H1 (cell line): ENCODE results near the gene VGLL3. TPM values are rescaled to one million over a fixed set of nuclear protein-coding genes. Genes with fewer than 3 reads are reported as not detected.

ENCODE experiments used
- CTCF ChIA-PET: fragments of 300-600 bp; sonication (Branson Sonifier 250); formaldehyde crosslinking; loops from one replicate; lab custom pipeline; 2021; ENCODE audit not compliant: partially characterized antibody; lab: Charles Lee
- POLR2A ChIA-PET: fragments of 300-600 bp; sonication (Branson Sonifier 250); formaldehyde crosslinking; loops from one replicate; lab custom pipeline; 2021; ENCODE audit warnings: inconsistent platforms; ENCODE audit not compliant: partially characterized antibody; lab: Charles Lee
- DNase-seq, 2 experiments: peaks; one replicate each; pipeline versions ENCODE4 v3.0.0 to v3.0.0-alpha.2; 2010 to 2022; ENCODE audit warnings: low spot score in 2 of 2, low read depth in 1 of 2, mixed read lengths in 1 of 2
- FAIRE-seq: peaks from 2 replicates; lab custom pipeline; 2011; peaks lifted over from hg19 to GRCh38; lab: Jason Lieb, UNC
- H2AFZ ChIP-seq: 2 replicates; pipeline ENCODE4 v1.8.1; 2012; ENCODE audit warnings: low read length, inconsistent platforms
- H2AK5ac ChIP-seq: 2 replicates; pipeline ENCODE4 v1.6.1; 2013; ENCODE audit warnings: low read depth, low read length
- H2BK120ac ChIP-seq: replicated peaks from 2 replicates; pipeline ENCODE3; 2013; ENCODE audit warnings: low read depth, low read length, inconsistent platforms
- H2BK12ac ChIP-seq: 2 replicates; pipeline ENCODE4 v1.6.1; 2013; ENCODE audit warnings: low read depth, low read length
- H2BK15ac ChIP-seq: 2 replicates; pipeline ENCODE4 v1.6.1; 2013; ENCODE audit warnings: low read length
- H2BK20ac ChIP-seq: 2 replicates; pipeline ENCODE4 v1.6.1; 2013; ENCODE audit warnings: low read length
- H2BK5ac ChIP-seq: 2 replicates; pipeline ENCODE4 v1.6.1; 2013; ENCODE audit warnings: low read depth, low read length
- H3K14ac ChIP-seq: 2 replicates; pipeline ENCODE4 v1.6.1; 2013; ENCODE audit warnings: inconsistent platforms; ENCODE audit not compliant: insufficient read length
- H3K18ac ChIP-seq: 2 replicates; pipeline ENCODE4 v1.6.1; 2013; ENCODE audit warnings: low read length; ENCODE audit errors: extremely low read depth
- H3K23ac ChIP-seq: 2 replicates; pipeline ENCODE4 v1.6.1; 2013; ENCODE audit warnings: inconsistent platforms; ENCODE audit not compliant: insufficient read length
- H3K23me2 ChIP-seq: 2 replicates; pipeline ENCODE4 v1.6.1; 2013; ENCODE audit warnings: low read depth, low read length
- H3K27ac ChIP-seq: 2 replicates; pipeline ENCODE4 v1.6.1; 2011; ENCODE audit warnings: low read depth, low read length, inconsistent platforms
- H3K27me3 ChIP-seq, 4 experiments: replicated peaks in 1 of 4; 1 replicate in 1 of 4; 2 replicates in 3 of 4; pipeline versions ENCODE4 v1.6.1 to v1.8.1; 2011 to 2013; ENCODE audit warnings: low read length in 3 of 4, mild to moderate bottlenecking in 3 of 4, inconsistent platforms in 2 of 4, mixed read lengths in 2 of 4, moderate library complexity in 1 of 4; ENCODE audit not compliant: control insufficient read depth in 3 of 4, insufficient read depth in 3 of 4; ENCODE audit errors: extremely low read depth in 1 of 4
- H3K36me3 ChIP-seq, 4 experiments: 2 replicates each; pipeline versions ENCODE4 v1.6.1 to v1.8.1; 2011 to 2013; ENCODE audit warnings: mild to moderate bottlenecking in 4 of 4, low read length in 3 of 4, moderate library complexity in 2 of 4, control low read depth in 1 of 4, inconsistent platforms in 1 of 4; ENCODE audit not compliant: insufficient read depth in 4 of 4, control insufficient read depth in 2 of 4
- H3K4ac ChIP-seq: replicated peaks from 2 replicates; pipeline ENCODE3; 2013; ENCODE audit warnings: low read length, low read depth, mixed read lengths, inconsistent platforms; ENCODE audit not compliant: insufficient read length
- H3K4me1 ChIP-seq, 4 experiments: replicated peaks in 1 of 4; 1 replicate in 1 of 4; 2 replicates in 3 of 4; pipeline versions ENCODE4 v1.6.1 to v1.8.1; 2011 to 2013; ENCODE audit warnings: low read length in 3 of 4, inconsistent platforms in 2 of 4, mixed read lengths in 1 of 4; ENCODE audit not compliant: insufficient read depth in 4 of 4, control insufficient read depth in 3 of 4
- H3K4me2 ChIP-seq, 2 experiments: 2 replicates each; pipeline versions ENCODE4 v1.6.1 to v1.8.1; 2011 to 2013; ENCODE audit warnings: low read depth in 2 of 2, low read length in 2 of 2, control low read depth in 1 of 2, inconsistent platforms in 1 of 2, mild to moderate bottlenecking in 1 of 2; ENCODE audit not compliant: insufficient read depth in 1 of 2
- H3K4me3 ChIP-seq, 4 experiments: fragments of 200-600, 300-600 bp in 1 of 4; sonication (generic), shearing (Covaris generic), sonication (Bioruptor Twin) in 1 of 4; 2 replicates each; pipeline versions ENCODE4 v1.5.1 to v1.8.1; 2011 to 2016; ENCODE audit warnings: low read length in 4 of 4, low read depth in 3 of 4, control low read depth in 2 of 4, inconsistent platforms in 2 of 4, mild to moderate bottlenecking in 2 of 4, mixed read lengths in 1 of 4, moderate library complexity in 1 of 4; ENCODE audit not compliant: insufficient read depth in 2 of 4; ENCODE audit errors: extremely low read depth in 1 of 4
- H3K56ac ChIP-seq: replicated peaks from 2 replicates; pipeline ENCODE3; 2013; ENCODE audit warnings: low read depth, mild to moderate bottlenecking, mixed read lengths, low read length, inconsistent platforms; ENCODE audit not compliant: insufficient read length
- H3K79me1 ChIP-seq: 2 replicates; pipeline ENCODE4 v1.6.1; 2013; ENCODE audit warnings: low read depth, low read length, control low read depth
- H3K79me2 ChIP-seq, 2 experiments: 2 replicates each; pipeline versions ENCODE4 v1.6.1 to v1.8.1; 2012 to 2013; ENCODE audit warnings: low read length in 2 of 2, mild to moderate bottlenecking in 2 of 2, inconsistent platforms in 1 of 2; ENCODE audit not compliant: insufficient read depth in 2 of 2, control insufficient read depth in 1 of 2
- H3K9ac ChIP-seq, 4 experiments: replicated peaks in 1 of 4; 1 replicate in 1 of 4; 2 replicates in 3 of 4; pipeline versions ENCODE4 v1.6.1 to v1.8.1; 2011 to 2013; ENCODE audit warnings: low read depth in 3 of 4, low read length in 3 of 4, control low read depth in 2 of 4, mild to moderate bottlenecking in 2 of 4, moderate library complexity in 2 of 4, inconsistent platforms in 1 of 4; ENCODE audit errors: extremely low read depth in 1 of 4
- H3K9me3 ChIP-seq, 2 experiments: 2 replicates each; pipeline versions ENCODE4 v1.6.1 to v1.8.1; 2012 to 2013; ENCODE audit warnings: mild to moderate bottlenecking in 2 of 2, moderate library complexity in 2 of 2, control low read depth in 1 of 2, inconsistent platforms in 1 of 2, low read depth in 1 of 2, low read length in 1 of 2, mixed read lengths in 1 of 2; ENCODE audit not compliant: insufficient read depth in 2 of 2
- H4K20me1 ChIP-seq, 2 experiments: replicated peaks in 1 of 2; 2 replicates each; pipeline versions ENCODE3 to v1.8.1; 2011 to 2013; ENCODE audit warnings: inconsistent platforms in 2 of 2, low read length in 2 of 2, mild to moderate bottlenecking in 1 of 2; ENCODE audit not compliant: insufficient read depth in 2 of 2, control insufficient read depth in 1 of 2
- H4K5ac ChIP-seq: 2 replicates; pipeline ENCODE4 v1.6.1; 2013; ENCODE audit warnings: low read length, low read depth, mixed read lengths, inconsistent platforms; ENCODE audit not compliant: insufficient read length
- H4K8ac ChIP-seq: 2 replicates; pipeline ENCODE4 v1.8.0; 2013; ENCODE audit warnings: mild to moderate bottlenecking, moderate library complexity, low read length, inconsistent platforms; ENCODE audit not compliant: insufficient read depth; ENCODE audit errors: extremely low read depth
- H4K91ac ChIP-seq: replicated peaks from 2 replicates; pipeline ENCODE3; 2013; ENCODE audit warnings: low read length, mixed read lengths, inconsistent platforms; ENCODE audit not compliant: insufficient read length
- BRCA1 ChIP-seq: IDR thresholded peaks from 2 replicates; pipeline ENCODE4 v1.6.1; 2012; ENCODE audit warnings: low read depth, low read length, improper control_type of control experiment
- CTBP2 ChIP-seq: IDR thresholded peaks from 2 replicates; pipeline ENCODE4 v1.7.0; 2011; ENCODE audit warnings: borderline replicate concordance, mild to moderate bottlenecking, moderate library complexity, mixed read lengths, low read length; ENCODE audit not compliant: insufficient read depth, insufficient read length
- GTF2F1 ChIP-seq: IDR thresholded peaks from 2 replicates; pipeline ENCODE4 v1.6.1; 2012; ENCODE audit warnings: low read depth, low read length, improper control_type of control experiment, borderline replicate concordance
- NANOG ChIP-seq: IDR thresholded peaks from 2 replicates; pipeline ENCODE4 v1.6.1; 2011; ENCODE audit warnings: low read length, low read depth, mild to moderate bottlenecking, inconsistent platforms; ENCODE audit not compliant: insufficient read depth, poor library complexity, severe bottlenecking
- RXRA ChIP-seq: IDR thresholded peaks from 2 replicates; pipeline ENCODE4 v1.6.1; 2011; ENCODE audit warnings: low read depth, mild to moderate bottlenecking, low read length, moderate library complexity; ENCODE audit not compliant: insufficient read depth
- SRF ChIP-seq: IDR thresholded peaks from 2 replicates; pipeline ENCODE4 v1.6.1; 2011; ENCODE audit warnings: mild to moderate bottlenecking, low read depth, low read length, moderate library complexity
- TEAD4 ChIP-seq: IDR thresholded peaks from 2 replicates; pipeline ENCODE4 v1.6.1; 2012; ENCODE audit warnings: low read depth, low read length, inconsistent platforms, mixed read lengths
- WGBS, 2 experiments: shearing (Covaris generic) in 1 of 2; methylation state at CpG; one replicate each; pipeline versions ENCODE4 v1.1.6 to v1.1.7; 2013 to 2015; ENCODE audit warnings: low lambda C conversion rate in 2 of 2, mixed read lengths in 2 of 2, inconsistent platforms in 1 of 2, low coverage in 1 of 2, missing lambda C conversion rate in 1 of 2; ENCODE audit not compliant: insufficient replicate concordance in 2 of 2, insufficient coverage in 1 of 2, insufficient read length in 1 of 2; ENCODE audit errors: extremely low coverage in 1 of 2, missing lambda C conversion rate in 1 of 2; 5-methylcytosine and 5-hydroxymethylcytosine counted together
- polyA plus RNA-seq, 7 experiments: library from polyadenylated mRNA; depleted of rRNA in 3 of 7; stranded (reverse) in 5 of 7; unstranded in 2 of 7; fragments of >200 nt in 5 of 7; fragments of 200-250 nt in 2 of 7; gene quantifications; 1 replicate in 5 of 7; 2 replicates in 1 of 7; 4 replicates in 1 of 7; pipeline versions ENCODE4 v1.2.1 to v1.2.3, GENCODE V29; 2011 to 2013; ENCODE audit warnings: missing spikeins in 2 of 7, mixed read lengths in 2 of 7
- total RNA-seq: library from RNA; stranded (reverse); fragmentation: NEBNext Ultra II Directional; extraction: Animal tissue kit (Norgen Biotek cat#: 25700); gene quantifications from 2 replicates; pipeline ENCODE4 v1.2.1, GENCODE V29; 2021

Gene VGLL3
- total and polyA plus RNA-seq, 2 of the 8 experiments (the other 6 are each of a cell fraction or from before 2014, with no cell fraction given) = 13.4 to 24.2 TPM

GRCh38 chr3:86938416-86939105 is 52.4 kb downstream of the VGLL3 start:
- Histone ChIP-seq H3K36me3 (no peaks in the 10 kb centered on the region), H2BK12ac (no peak overlapping the region), H4K8ac (no peak overlapping the region), H3K4me1 (no peaks in the 10 kb centered on the region), H3K23me2 (no peaks in the 10 kb centered on the region), H2BK20ac (no peak overlapping the region), H3K79me2 (no peaks in the 10 kb centered on the region), H3K4me2 (no peak overlapping the region), H2BK15ac (no peak overlapping the region), H3K14ac (no peak overlapping the region), H2AFZ (no peak overlapping the region), H3K4ac (no peak overlapping the region), H4K5ac (no peak overlapping the region), H3K27ac (no peak overlapping the region), H3K4me3 (no peak overlapping the region), H3K9me3 (no peaks in the 10 kb centered on the region), H4K91ac (no peak overlapping the region), H3K79me1 (no peaks in the 10 kb centered on the region), H3K56ac (no peak overlapping the region), H3K23ac (no peak overlapping the region), H3K18ac (no peak overlapping the region), H2AK5ac (no peak overlapping the region), H2BK120ac (no peak overlapping the region), H3K27me3 (no peaks in the 10 kb centered on the region), H2BK5ac (no peak overlapping the region), H3K9ac (no peak overlapping the region), H4K20me1 (no peaks in the 10 kb centered on the region)
- POLR2A ChIA-PET = interaction anchor here (0.7 kb wide), 1 partner anchor 883 kb away, joined by 3 read pairs; no protein-coding TSS in a partner anchor
- DNase-seq = no peak
- WGBS, 2 experiments = 94% methylated on average over 3 of the region's 3 CpGs; no CpG with 5 or more reads in 1 of the 2 experiments
- CTCF ChIA-PET = interaction anchor here (0.5 to 2.1 kb wide), 2 partner anchors 13 to 112 kb away, joined by 4 to 5 read pairs; no protein-coding TSS in a partner anchor
- FAIRE-seq = no peak
- TF ChIP-seq SRF (no peak), GTF2F1 (no peak), BRCA1 (no peak), RXRA (no peak), TEAD4 (no peak), NANOG (no peak), CTBP2 (no peak)
